Epithelial cell of proximal tubule (primary cell): ENCODE data around the gene ACMSD. TPM values are rescaled to one million over a fixed set of nuclear protein-coding genes. Genes with fewer than 3 reads are reported as not detected.
"Not testable (repeated sequence)": the region's sequence is repeated elsewhere in the genome, so short reads cannot be mapped to it uniquely, and the experiment has no call there.

Experiments used
- DNase-seq: peaks from one replicate; pipeline ENCODE4 v3.0.0-alpha.2; 2011; ENCODE audit warnings: low read depth
- H3K4me3 ChIP-seq: 2 replicates; pipeline ENCODE4 v1.5.1; 2011; ENCODE audit warnings: low read depth, mild to moderate bottlenecking, low read length
- total RNA-seq: library from RNA; depleted of rRNA; stranded (reverse); fragments of >200 nt; gene quantifications from 2 replicates; pipeline ENCODE4 v1.2.3, GENCODE V29; 2015
- TF ChIP-seq, protein P1 (sequence below): conservative IDR thresholded peaks from 2 replicates; pipeline ENCODE4 v1.5.1; 2012; ENCODE audit warnings: low read depth, mild to moderate bottlenecking, low read length

The ACMSD gene
- total RNA-seq, 1 donor from 2014 or later, result 0.23 TPM

GRCh38 chr2:134800341-134800740 is 38.1 kb upstream of the ACMSD start:
- H3K4me3 ChIP-seq, result no peak overlapping the region
- TF ChIP-seq, protein P1, sequence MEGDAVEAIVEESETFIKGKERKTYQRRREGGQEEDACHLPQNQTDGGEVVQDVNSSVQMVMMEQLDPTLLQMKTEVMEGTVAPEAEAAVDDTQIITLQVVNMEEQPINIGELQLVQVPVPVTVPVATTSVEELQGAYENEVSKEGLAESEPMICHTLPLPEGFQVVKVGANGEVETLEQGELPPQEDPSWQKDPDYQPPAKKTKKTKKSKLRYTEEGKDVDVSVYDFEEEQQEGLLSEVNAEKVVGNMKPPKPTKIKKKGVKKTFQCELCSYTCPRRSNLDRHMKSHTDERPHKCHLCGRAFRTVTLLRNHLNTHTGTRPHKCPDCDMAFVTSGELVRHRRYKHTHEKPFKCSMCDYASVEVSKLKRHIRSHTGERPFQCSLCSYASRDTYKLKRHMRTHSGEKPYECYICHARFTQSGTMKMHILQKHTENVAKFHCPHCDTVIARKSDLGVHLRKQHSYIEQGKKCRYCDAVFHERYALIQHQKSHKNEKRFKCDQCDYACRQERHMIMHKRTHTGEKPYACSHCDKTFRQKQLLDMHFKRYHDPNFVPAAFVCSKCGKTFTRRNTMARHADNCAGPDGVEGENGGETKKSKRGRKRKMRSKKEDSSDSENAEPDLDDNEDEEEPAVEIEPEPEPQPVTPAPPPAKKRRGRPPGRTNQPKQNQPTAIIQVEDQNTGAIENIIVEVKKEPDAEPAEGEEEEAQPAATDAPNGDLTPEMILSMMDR, result no peak
- no peak for DNase-seq

- not testable (repeated sequence) for H3K4me3 ChIP-seq, DNase-seq
These were observed 34.6 kb upstream of the ACMSD start for GRCh38 chr2:134803609-134804405.

DNA sequence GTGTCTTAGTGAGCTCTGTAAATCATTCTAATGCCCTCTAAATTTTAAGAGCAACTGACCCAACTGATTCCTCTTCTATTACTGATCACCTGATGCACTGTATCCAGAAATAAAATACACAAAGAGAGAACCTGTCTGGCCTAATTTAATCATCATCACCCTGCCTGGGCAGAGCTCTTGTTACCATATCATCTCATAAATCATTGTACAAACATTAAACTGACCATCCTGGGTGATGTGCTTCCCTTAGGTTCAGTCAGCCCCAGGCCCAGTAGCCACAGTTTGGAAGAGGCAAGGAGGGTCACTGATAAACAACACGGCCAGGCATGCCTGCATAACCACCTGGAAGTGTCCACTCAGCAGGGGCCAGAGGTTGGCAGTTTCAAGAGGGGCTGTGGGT is 22.7 kb upstream of the ACMSD start:
- TF ChIP-seq, protein P1, result no peak
- H3K4me3 ChIP-seq, result no peak overlapping the region
- DNase-seq, result no peak

- DNase-seq, result no peak
- no peak overlapping the region for H3K4me3 ChIP-seq
- TF ChIP-seq, protein P1, result no peak
These were observed 20.1 kb upstream of the ACMSD start for GRCh38 chr2:134818321-134818720.

GRCh38 chr2:134819334-134819733 is 19.1 kb upstream of the ACMSD start:
- peak; percentile 54 for DNase-seq
- TF ChIP-seq, protein P1, result no peak
- no peak overlapping the region for H3K4me3 ChIP-seq

DNA sequence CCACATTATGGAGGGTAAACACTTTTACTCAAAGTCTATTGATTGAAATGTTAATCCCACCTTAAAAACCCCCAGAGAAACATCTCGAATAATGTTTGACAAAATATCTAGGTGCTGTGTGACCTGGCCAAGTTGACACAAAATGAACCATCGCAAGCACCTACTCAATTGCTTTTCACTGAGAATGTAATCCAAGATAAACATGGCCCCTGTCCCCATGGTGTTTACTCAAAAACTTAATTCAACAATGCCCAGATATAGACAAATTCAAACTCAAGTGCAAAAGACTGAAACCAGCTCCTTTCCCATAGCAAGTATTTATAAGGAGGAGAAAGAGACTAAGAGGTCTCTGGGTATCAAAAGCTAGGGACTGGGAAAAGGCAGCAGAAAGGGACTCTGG is 15.0 kb upstream of the ACMSD start:
- H3K4me3 ChIP-seq, result no peak overlapping the region
- no peak for DNase-seq
- TF ChIP-seq, protein P1, result no peak

DNA sequence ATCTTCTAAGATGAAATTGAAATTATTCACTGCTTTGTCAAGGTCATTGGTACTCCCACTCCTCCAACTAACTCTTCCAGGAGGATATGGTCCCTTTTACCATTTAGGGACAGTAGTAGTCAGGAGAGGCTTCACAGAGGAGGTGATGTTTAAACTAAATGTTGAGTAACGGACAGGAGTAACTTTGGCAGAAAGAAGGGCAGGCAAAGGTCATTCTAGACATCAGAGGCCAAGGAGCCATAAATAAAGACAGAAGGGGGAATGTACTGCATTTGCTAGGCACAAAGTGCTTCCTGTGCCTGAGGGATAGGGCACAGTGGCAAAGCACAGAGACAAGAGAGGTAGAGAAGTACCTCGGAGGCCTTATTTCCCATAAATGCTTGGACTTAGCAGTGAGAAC is 14.6 kb upstream of the ACMSD start:
- H3K4me3 ChIP-seq, result no peak overlapping the region
- DNase-seq, result no peak
- TF ChIP-seq, protein P1, result no peak

GRCh38 chr2:134825716-134826115 is 12.7 kb upstream of the ACMSD start:
- H3K4me3 ChIP-seq, DNase-seq: not testable (repeated sequence)
